Activated CD4-positive, alpha-beta T cell treated with anti-CD3 and anti-CD28 coated beads, Interleukin-2, amount 50 U/mL, for 24 hours (primary cell): ENCODE data around the gene ANKRD18A.
"Not testable (repeated sequence)": the region's sequence is repeated elsewhere in the genome, so short reads cannot be mapped to it uniquely, and the experiment has no call there.

Experiments used
- DNase-seq, 2 donors: peaks; one replicate each; pipeline ENCODE4 v3.0.0-alpha.2; 2020; ENCODE audit warnings: low read depth in 1 of 2, low spot score in 1 of 2

The ANKRD18A gene

GRCh38 chr9:38629511-38629910, 9.1 kb upstream of the ANKRD18A start:
- DNase-seq, result no peak

DNA sequence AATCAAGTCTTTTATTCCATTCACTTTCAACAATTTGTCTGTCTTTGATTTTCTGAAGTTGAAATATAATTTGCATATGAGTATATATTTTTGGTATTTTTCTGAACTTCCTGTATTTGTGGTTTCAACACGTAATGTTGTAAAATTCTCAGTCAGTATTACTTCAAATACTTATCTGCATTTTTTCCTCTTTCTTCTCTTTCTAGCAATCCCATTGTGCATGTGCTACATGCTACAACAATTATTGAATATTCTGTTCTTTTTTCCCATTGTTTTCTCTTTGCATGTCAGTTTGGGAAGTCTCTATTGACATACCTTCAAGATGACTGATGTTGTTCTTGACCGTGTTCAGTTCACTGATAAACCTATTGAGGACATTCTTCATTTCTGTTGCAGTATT, 5.6 kb upstream of the ANKRD18A start:
- DNase-seq, result no peak

GRCh38 chr9:38622951-38623350, 2.6 kb upstream of the ANKRD18A start:
- no peak for DNase-seq

DNA sequence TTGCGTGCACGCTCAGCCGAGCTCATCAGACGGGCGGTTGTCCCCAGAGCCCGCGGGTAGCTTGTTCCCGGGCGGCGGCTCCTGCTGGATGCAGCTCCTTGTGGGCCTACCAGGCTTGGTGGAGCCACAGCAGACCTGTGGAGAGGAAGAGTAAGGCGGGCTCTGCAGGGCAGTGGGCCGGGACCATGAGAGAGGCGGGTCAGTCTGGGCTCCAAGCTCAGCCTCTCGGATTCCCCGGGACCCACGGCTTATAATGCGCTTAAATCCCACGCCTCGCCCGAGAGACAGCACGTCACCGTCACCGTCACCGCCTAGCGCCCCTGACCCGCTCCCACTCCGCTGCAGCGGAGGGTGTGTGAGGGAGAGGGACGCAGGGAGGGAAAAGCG, 1.9 kb upstream of the ANKRD18A start:
- DNase-seq, result peak in 1 of 2 donors; percentile 3

DNA sequence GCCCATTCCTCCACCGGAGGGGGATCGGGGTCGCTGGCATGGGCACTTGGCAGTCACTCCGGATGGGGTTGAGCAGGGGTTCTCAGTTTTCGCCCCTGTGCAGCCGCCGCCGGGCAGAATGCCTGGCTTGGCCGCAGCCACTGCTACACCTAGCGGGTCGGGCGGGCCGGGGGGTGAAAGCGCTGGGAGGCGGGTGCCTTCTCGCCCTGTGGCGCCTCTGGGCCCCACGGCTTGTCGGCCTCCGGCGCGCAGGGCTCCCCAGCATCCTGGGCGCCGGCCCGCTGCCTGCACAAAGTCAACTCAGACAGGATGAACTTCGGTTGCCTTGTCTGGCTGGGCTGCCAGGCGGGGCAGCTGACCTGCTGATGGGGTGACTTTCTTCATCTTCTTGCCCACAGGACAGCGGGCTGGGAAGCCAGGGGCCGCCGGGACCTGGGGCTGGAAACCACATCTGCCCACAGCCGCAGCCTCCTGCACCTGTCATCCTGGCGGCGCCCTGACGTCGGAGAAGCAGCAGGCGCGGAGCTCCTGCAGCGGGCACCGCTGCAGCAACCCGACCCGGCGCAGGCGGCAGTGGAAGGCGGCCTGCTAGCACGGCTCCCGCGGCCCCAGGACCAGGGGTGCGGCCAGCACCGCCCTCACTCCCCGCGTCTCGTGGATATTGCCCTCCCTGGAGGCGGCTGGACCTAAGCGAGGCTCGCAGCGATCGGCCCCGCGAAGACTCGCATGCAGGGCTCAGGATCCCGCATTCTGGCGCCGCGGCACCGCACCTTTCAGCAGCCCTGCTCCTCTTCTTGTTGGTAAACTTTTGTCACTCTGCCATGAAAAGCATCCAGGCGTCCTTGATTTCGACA, 1.3 kb upstream of the ANKRD18A start:
- peak; percentile 7 to 21 for DNase-seq

DNA sequence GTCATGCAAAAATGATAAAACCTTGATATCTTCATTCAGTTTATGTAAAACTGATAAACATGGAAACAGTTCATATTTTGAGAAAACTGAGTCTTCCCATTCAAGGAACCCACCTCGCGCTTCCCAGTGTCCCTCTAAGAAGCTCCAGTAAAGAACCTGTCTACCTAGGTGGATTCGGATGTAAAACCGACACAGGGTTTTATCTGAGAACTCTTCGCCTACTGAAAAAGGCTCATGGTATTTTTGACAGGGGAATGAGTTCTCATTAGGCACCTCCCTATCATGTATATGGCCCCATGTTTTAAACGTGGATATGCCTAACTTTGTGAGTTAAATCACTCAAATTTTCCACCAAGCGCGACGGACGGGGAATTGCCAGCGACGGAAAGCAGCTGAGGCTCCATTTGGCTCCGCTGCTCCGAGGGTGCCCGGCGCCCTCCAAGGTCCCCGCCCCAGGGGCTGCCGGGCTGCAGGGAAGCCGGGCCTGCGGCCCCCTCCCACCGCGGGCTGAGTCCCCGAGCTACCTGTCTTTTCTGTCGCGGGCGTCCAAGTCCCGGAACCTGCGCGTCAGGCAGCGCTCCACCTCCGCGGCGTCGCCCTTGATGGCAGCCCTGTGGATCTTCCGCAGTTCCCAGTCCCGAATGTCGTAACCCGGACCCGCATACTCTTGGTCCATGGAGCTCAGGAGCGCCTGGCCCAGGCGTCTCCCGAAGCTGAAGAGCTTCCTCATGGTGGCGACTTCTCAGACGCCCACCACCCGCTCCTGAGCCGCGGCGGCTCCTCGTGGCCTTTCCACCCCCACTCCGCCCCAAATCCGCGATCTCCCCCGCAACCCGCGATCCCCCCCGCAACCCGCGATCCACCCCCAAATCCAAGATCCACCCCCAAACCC, 594 bp downstream of the ANKRD18A start:
- DNase-seq, result peak; percentile 32 to 34

DNA sequence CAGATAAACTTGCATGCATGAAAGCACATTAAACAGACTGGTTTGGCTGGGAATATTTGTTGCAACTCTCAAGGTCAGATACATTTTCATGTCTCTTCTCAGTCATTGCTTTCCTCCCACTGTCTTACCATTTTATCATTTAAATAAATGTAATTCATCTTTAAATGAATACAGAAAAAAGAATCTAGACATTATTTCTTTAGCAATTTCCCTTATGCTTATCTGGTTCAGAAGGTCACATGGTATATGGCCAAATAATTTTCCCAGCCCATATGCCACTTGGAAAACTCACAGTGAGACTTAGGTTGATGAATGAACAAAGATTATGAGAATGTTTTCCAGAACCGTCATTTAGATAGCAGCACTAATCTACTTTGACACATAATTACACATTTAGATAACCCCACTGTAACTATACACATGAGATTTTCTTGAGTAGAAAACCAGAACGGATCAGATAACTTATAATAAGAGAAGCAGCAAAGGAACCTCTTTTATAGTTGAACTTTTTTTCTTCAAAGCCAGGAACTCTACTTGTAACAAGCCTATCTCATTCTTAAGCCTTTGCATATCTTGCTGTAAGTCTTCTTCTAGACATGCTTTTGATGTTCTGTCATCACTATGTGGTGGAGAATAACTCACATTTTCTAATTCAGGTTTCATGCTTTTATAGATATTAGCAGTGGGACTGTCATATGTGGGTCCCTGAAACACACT, 22.2 kb downstream of the ANKRD18A start:
- DNase-seq, result not testable (repeated sequence)

DNA sequence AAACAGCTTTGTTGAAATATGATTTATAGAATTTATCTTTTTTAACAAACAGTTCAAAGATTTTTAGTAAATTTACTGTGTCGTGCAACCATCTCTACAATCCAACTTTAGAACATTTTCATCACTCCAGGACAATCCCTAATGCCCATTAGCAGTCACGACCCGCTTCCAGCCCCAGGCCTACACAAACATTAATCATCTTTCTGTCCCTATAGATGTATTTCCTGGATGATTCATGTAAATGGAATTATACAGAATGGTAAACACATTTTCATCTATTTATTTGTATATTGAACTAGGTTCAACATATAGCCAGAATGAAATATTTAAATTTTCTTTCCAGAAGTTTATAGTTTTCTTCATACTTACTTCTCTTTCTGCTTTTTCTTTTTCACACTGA, 25.3 kb downstream of the ANKRD18A start:
- DNase-seq, result not testable (repeated sequence)

DNA sequence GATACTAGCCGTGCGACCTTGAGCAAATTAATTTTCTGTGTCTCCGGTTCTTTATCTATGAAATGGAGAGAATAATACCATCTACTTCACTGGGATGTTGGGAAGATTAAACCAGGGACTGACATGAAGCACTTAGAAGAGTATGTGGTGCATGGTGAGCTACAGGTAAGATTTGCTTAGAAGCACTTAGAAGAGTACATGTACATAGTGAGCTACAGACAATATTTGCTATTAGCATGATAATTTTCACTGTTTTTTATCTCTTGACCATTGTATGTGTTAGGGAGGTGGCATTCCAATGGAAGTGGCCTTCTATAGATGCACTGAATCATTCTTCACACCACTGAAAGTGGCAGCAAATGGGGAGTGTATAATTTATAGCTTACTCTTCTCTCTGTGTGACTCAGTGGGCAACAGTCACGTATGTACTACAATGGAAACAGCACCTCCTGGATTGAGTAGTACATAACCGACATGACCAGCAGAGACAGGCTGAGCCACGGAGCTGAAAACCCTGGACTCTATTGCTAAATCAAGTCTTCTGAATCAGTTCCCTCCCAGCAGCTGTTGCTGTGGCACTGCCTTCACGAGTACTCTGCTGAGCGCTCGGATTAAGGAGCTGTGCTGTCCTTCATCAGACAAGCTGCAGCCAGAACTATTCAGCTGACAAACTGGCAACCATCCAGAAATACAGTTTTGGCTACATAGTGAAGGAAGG, 28.9 kb downstream of the ANKRD18A start:
- DNase-seq, result not testable (repeated sequence)

DNA sequence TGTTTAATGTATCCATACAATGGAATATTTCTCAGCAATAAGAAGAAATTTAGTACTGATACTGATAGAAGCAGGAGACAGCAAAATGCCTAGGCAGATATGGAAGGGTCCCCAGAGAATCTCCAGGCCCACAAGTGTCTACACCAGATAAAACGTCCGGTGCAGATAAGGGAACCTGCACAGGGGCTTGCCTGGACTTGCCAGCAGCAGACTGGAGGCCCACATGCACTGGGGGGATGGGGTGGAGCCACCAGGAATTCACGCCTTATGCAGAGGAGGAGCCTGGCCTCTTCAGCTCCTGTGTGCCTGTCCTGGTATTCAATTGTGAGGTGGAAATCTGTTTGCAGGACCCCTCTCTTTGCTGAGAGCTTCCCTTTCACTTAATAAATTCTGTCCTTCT, 36.6 kb downstream of the ANKRD18A start:
- not testable (repeated sequence) for DNase-seq

- DNase-seq, result not testable (repeated sequence)
These were observed 40.3 kb downstream of the ANKRD18A start for GRCh38 chr9:38580112-38580511.

- DNase-seq, result not testable (repeated sequence)
These were observed 44.2 kb downstream of the ANKRD18A start for GRCh38 chr9:38576181-38576580.

GRCh38 chr9:38566048-38566447, 54.3 kb downstream of the ANKRD18A start:
- not testable (repeated sequence) for DNase-seq

- not testable (repeated sequence) for DNase-seq
These were observed 55.2 kb downstream of the ANKRD18A start for GRCh38 chr9:38565178-38565577.

- not testable (repeated sequence) for DNase-seq
These were observed 56.5 kb downstream of the ANKRD18A start for GRCh38 chr9:38563911-38564310.

DNA sequence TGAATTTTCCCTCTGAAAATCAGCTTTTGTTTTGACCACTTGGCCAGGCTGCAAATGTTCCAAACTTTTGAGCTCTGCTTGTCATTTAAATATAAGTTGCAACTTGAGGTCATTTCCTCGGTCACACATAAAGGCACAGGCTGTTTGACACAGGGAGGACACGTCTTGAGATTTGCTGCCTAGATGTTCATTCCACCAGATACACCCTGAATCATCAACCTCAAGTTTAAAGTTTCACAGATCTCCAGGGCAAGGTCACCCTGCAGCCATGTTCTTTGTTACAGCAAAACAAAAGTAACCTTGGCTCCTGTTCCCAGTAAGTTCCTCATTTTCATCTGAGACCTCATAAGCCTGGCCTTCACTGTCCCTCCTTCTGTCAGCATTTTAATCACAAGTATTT, 59.3 kb downstream of the ANKRD18A start:
- not testable (repeated sequence) for DNase-seq

DNA sequence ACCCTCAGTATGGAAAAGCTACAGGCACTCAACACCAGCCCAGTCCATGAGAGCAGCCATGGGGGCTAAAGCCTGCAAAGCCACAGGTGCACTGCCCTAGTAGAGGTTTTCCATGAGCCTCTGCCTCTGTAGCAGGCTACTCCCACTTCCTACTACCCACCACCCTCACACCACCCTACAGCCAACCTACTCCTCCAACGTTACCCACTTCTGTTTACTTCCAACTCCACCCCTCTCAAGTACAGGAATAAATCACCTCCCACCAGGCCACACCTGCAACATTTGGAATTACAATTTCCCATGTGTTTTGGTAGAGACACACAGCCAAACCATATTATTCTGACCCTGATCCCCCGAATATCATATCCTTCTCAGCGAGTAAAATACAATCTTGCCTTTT, 61.2 kb downstream of the ANKRD18A start:
- not testable (repeated sequence) for DNase-seq

- not testable (repeated sequence) for DNase-seq
These were observed 62.6 kb downstream of the ANKRD18A start for GRCh38 chr9:38557746-38558145.

GRCh38 chr9:38554966-38555365, 65.4 kb downstream of the ANKRD18A start:
- DNase-seq, result not testable (repeated sequence)

DNA sequence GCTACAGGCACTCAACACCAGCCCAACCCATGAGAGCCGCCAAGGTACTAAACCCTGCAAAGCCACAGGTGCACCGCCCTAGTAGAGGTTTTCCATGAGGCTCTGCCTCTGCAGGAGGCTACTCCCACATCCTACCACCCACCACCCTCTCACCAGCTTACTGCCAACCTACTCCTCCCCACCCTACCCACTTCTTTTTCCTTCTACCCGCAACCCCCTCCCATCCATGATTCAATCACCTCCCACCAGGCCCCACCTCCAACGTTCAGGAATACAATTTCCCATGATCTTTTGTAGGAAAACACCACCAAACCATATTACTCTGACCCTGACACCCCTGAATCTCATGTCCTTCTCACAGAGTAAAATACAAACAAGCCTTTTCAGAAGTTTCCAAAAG, 67.4 kb downstream of the ANKRD18A start:
- not testable (repeated sequence) for DNase-seq
